Left ventricle myocardium inferior (tissue), 1 donor: Measurements from ENCODE around the gene ZBTB1. TPM values are rescaled to one million over a fixed set of nuclear protein-coding genes. Genes with fewer than 3 reads are reported as not detected.

Source experiments
- DNase-seq: peaks from one replicate; pipeline ENCODE4 v3.0.0-alpha.2; 2020
- H3K27ac ChIP-seq: fragments of 200-600 bp; replicated peaks from 2 replicates; pipeline ENCODE4 v1.8.0; 2021
- H3K27me3 ChIP-seq: fragments of 200-600 bp; 2 replicates; pipeline ENCODE4 v1.8.0; 2021; ENCODE audit warnings: low read depth
- H3K36me3 ChIP-seq: fragments of 200-600 bp; 2 replicates; pipeline ENCODE4 v1.8.0; 2021
- H3K4me1 ChIP-seq: fragments of 200-600 bp; 2 replicates; pipeline ENCODE4 v1.8.0; 2021
- H3K4me3 ChIP-seq: fragments of 200-600 bp; 2 replicates; pipeline ENCODE4 v1.8.0; 2021; ENCODE audit warnings: mild to moderate bottlenecking, moderate library complexity
- H3K9me3 ChIP-seq: fragments of 200-600 bp; replicated peaks from 2 replicates; pipeline ENCODE4 v1.8.0; 2021
- intact Hi-C: fragments of 100-400 bp; cut with micrococcal nuclease; formaldehyde crosslinking; loops from one replicate; pipeline ENCODE4 v1.11.0; 2022
- total RNA-seq: library from RNA; stranded (reverse); fragmentation: NEBNext Ultra II Directional; extraction: Animal tissue kit (Norgen Biotek cat#: 25700); gene quantifications from one replicate; pipeline ENCODE4 v1.2.1, GENCODE V29; 2021
- TF ChIP-seq, protein P1 (sequence below): fragments of 200-600 bp; IDR thresholded peaks from 2 replicates; pipeline ENCODE4 v1.8.0; 2021; ENCODE audit warnings: antibody characterized with exemption, mild to moderate bottlenecking, borderline replicate concordance
- donor health status: DM: no; HTN: yes; CAD: no; lungs with severe emphysema.

The ZBTB1 gene
- total RNA-seq, 1 donor from 2014 or later, result 25.9 TPM

DNA sequence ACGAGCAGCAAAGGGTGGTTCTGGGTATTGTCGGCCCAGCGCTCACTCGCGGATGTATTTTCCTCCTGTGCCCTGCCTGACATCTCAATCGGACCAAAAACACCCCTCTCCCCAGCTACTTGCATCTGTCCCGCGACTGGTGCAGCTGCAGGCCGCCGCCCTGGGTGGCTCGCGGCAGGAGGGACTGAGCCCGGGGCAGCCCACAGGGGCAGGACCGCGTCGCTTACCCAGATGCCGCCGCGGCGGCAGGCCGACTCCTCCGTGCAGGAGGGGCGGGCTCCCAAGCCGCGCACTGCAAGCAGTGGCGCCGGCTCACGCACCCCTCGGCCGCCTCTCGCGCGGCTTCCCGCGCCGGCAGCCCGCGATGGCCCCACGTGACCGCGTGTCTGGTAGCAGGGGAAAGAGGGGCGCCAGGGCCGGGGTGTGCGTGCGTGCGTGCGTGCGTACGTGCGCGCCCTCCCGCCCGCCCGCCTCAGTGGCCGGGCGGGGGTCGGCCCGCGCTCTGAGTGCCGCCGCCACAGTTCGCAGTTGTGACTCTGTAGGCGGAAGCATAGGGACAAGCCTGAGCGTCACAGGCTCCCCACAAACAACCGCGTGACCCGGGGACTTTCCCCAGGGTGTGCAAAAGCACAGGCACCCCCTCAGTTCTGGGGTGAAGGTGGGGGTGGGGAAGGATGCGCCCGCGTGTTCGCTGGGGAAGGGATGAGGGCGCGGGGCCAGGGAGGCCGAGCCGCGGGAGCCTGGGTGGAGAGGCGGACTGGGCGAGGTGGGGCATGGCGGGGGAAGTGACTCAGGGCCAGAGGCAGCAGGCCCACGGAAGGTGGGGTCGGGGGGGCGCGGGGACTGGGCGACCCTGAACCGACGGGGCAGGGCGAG, 898 bp upstream of the ZBTB1 start, which contains the start of gene ZBTB25:
ZBTB25 (minus strand) TSS at position 405 of the 876 bp plus-strand sequence. CDS start 13,305 bp downstream, outside the sequence.
- TF ChIP-seq, protein P1, sequence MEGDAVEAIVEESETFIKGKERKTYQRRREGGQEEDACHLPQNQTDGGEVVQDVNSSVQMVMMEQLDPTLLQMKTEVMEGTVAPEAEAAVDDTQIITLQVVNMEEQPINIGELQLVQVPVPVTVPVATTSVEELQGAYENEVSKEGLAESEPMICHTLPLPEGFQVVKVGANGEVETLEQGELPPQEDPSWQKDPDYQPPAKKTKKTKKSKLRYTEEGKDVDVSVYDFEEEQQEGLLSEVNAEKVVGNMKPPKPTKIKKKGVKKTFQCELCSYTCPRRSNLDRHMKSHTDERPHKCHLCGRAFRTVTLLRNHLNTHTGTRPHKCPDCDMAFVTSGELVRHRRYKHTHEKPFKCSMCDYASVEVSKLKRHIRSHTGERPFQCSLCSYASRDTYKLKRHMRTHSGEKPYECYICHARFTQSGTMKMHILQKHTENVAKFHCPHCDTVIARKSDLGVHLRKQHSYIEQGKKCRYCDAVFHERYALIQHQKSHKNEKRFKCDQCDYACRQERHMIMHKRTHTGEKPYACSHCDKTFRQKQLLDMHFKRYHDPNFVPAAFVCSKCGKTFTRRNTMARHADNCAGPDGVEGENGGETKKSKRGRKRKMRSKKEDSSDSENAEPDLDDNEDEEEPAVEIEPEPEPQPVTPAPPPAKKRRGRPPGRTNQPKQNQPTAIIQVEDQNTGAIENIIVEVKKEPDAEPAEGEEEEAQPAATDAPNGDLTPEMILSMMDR, result no peak
- intact Hi-C loops, result no loop called here

DNA sequence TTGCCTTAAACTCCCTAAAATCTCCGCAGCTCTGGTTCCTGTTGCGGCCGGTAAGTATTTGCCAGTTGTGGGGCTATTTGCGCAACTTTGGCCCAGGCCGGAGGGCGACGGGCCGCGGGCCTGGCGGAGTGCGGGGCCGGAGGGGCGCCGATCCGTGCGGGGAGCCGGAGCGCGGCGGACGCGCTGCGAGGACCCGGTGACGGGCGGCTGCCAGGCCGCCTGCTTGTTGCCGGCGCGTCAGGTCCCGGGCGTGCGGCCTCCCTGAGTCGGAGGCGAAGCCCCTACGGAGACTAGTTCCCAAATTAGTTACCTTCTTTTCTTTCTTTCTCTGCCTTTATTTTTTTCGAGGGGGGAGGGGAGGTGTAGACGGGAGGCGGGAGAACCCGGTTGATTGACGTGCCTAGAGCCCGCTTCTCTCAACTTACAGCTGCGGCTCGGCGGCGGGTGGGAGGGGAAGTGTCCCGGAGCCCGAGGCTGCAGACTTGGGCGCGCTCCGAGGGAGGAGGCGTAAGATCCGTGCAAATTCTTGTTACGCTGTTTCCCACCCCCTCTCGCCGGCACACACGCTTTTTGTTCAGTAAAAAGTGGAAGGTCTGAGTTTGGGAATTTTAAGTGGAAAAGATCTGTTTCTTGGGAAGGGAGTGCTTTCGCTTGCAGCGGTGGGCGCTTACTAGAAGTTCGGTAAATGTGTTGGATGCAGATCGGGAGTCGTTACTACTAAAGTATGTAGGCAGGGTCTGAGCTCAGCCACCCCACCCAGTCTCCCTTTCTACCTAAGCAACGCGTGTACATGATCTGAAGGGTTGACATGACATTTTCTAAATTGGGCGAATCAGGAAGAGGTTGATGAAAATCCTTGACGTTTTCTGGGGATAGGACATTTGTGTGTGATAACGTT, 576 bp downstream of the ZBTB1 start:
- H3K36me3 ChIP-seq, result no peaks in the 10 kb centered on the region
- DNase-seq, result peak; percentile 92
- H3K27me3 ChIP-seq, result no peaks in the 10 kb centered on the region
- no peaks in the 10 kb centered on the region for H3K9me3 ChIP-seq
- H3K4me3 ChIP-seq, result peak overlapping the region; percentile 95
- intact Hi-C loops, result no loop called here
- peak overlapping the region; percentile 100 for H3K27ac ChIP-seq
- H3K4me1 ChIP-seq, result peaks cover 96% of the 10 kb centered on the region
- TF ChIP-seq, protein P1, result no peak

More for the DNA sequence above, 898 bp upstream of the ZBTB1 start, which contains the start of gene ZBTB25:
- Histone ChIP-seq H3K4me1 (peaks cover 93% of the 10 kb centered on the region), H3K27me3 (no peaks in the 10 kb centered on the region), H3K27ac (peak within 1 kb of the TSS; percentile 100), H3K36me3 (no peaks in the 10 kb centered on the region), H3K4me3 (peak within 1 kb of the TSS; percentile 95), H3K9me3 (no peaks in the 10 kb centered on the region)
- peak; percentile 90 for DNase-seq

DNA sequence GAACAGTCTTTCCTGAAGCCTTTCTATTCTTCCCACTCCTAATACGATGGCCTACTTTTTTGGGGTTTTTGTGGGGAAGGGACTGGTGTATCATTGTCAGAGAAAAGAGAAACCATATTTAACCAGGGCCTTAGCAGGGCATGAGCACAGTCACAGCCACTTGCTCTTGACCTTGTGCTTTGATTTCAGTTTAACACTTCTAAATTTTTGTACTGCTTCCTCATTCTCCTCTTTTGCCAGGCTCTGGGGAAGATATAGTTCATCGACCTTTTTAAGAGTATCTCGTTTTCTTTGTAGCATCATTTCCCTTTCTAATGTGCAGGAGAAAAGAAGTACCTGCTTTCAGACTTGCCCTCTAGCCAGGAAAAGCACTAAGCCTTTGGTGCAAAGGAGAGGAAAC, 2.2 kb downstream of the ZBTB1 start:
- H3K36me3 ChIP-seq, result no peaks in the 10 kb centered on the region
- H3K9me3 ChIP-seq, result no peaks in the 10 kb centered on the region
- TF ChIP-seq, protein P1, result no peak
- DNase-seq, result no peak
- intact Hi-C loops, result no loop called here
- peak overlapping the region; percentile 95 for H3K4me3 ChIP-seq
- no peaks in the 10 kb centered on the region for H3K27me3 ChIP-seq
- H3K4me1 ChIP-seq, result peaks cover 96% of the 10 kb centered on the region
- H3K27ac ChIP-seq, result peak overlapping the region; percentile 100

DNA sequence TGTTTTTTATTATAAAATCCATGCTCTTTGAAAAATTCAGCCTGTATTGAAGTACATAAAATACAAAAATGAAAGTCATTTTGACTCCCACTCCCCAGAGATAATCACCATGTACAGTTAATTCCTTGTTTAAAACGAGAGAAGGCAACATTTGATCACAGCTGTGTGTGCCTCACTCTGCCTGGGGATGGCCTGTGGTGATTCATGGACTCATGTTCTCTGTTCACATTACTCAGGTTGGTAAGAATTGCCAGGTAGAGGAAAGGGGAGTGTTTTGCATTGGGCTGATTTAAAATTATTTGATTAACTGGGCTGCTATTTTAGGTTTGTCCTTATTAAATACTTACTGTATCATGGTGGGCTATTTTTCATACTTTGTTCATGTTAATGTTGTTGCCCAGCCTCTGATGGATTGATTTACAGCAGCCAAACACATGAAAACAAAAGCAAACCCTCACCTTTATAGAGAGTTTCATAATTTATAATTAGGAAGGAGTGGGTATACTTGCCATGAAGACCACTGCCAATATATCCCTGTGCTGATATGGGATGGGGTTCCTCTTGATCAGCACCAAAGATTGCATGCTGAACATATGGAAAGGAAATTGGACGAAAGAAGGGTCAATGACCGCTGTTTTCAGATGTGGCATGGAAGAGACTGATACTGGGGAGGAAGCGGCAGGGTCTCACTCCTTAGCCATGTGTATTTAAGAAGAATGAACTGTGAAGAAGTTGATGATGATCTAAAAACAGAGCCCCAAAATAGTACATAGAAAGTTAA, 3.0 kb downstream of the ZBTB1 start:
- Histone ChIP-seq H3K4me3 (peak overlapping the region; percentile 95), H3K4me1 (peaks cover 96% of the 10 kb centered on the region), H3K36me3 (no peaks in the 10 kb centered on the region), H3K9me3 (no peaks in the 10 kb centered on the region), H3K27ac (peak overlapping the region; percentile 100), H3K27me3 (no peaks in the 10 kb centered on the region)
- TF ChIP-seq, protein P1, result no peak
- DNase-seq, result no peak
- intact Hi-C loops, result no loop called here
